BE2C (cell line): ENCODE measurements around the gene TMEM150C.

Source experiments
- DNase-seq: peaks from one replicate; pipeline ENCODE4 v3.0.0-alpha.2; 2020
- H3K27me3 ChIP-seq: fragments of 250-450 bp; sonication (Bioruptor Pico); 2 replicates; pipeline ENCODE4 v1.5.1; 2020; ENCODE audit warnings: mild to moderate bottlenecking
- H3K36me3 ChIP-seq: fragments of 250-450 bp; sonication (Bioruptor Pico); 2 replicates; pipeline ENCODE4 v1.5.1; 2020; ENCODE audit warnings: mild to moderate bottlenecking
- H3K4me1 ChIP-seq: fragments of 250-450 bp; sonication (Bioruptor Pico); 2 replicates; pipeline ENCODE4 v1.5.1; 2020
- H3K4me3 ChIP-seq: 2 replicates; pipeline ENCODE4 v1.5.1; 2011; ENCODE audit warnings: low read depth, low read length
- H3K9me3 ChIP-seq: fragments of 250-450 bp; sonication (Bioruptor Pico); 2 replicates; pipeline ENCODE4 v1.5.1; 2020
- TF ChIP-seq, protein P1 (sequence below): IDR thresholded peaks from 2 replicates; pipeline ENCODE4 v1.5.1; 2012; ENCODE audit warnings: mild to moderate bottlenecking, low read depth, low read length

TMEM150C gene

DNA sequence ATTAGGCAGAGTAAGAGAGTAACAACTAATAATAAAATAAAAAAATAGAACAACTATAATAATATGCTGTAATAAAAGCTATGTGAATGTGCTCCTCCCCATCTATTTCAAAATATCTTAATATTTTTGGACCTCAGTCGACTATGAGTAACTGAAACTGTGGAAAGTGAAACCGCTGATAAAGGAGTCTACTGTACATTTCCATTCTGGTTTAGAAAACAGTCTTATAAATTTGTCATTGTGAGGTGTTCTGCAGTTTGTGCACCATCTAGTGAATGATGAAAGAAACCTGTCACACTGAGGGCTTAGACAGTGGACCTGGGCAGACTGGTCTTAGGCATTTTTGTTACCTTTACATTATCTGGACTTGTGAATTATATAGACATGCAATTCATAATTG lies 42.0 kb downstream of the TMEM150C start:
- Histone ChIP-seq H3K4me3 (no peak overlapping the region), H3K4me1 (no peaks in the 10 kb centered on the region), H3K9me3 (no peaks in the 10 kb centered on the region), H3K27me3 (no peaks in the 10 kb centered on the region), H3K36me3 (no peaks in the 10 kb centered on the region)
- DNase-seq, result no peak
- TF ChIP-seq, protein P1, sequence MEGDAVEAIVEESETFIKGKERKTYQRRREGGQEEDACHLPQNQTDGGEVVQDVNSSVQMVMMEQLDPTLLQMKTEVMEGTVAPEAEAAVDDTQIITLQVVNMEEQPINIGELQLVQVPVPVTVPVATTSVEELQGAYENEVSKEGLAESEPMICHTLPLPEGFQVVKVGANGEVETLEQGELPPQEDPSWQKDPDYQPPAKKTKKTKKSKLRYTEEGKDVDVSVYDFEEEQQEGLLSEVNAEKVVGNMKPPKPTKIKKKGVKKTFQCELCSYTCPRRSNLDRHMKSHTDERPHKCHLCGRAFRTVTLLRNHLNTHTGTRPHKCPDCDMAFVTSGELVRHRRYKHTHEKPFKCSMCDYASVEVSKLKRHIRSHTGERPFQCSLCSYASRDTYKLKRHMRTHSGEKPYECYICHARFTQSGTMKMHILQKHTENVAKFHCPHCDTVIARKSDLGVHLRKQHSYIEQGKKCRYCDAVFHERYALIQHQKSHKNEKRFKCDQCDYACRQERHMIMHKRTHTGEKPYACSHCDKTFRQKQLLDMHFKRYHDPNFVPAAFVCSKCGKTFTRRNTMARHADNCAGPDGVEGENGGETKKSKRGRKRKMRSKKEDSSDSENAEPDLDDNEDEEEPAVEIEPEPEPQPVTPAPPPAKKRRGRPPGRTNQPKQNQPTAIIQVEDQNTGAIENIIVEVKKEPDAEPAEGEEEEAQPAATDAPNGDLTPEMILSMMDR, result no peak

- no peak for DNase-seq
- H3K36me3 ChIP-seq, result no peaks in the 10 kb centered on the region
- H3K4me1 ChIP-seq, result no peaks in the 10 kb centered on the region
- TF ChIP-seq, protein P1, result no peak
- no peaks in the 10 kb centered on the region for H3K27me3 ChIP-seq
- no peaks in the 10 kb centered on the region for H3K9me3 ChIP-seq
- no peak overlapping the region for H3K4me3 ChIP-seq
Observed at GRCh38 chr4:82519072-82519471, 42.7 kb downstream of the TMEM150C start.

- Histone ChIP-seq H3K4me3 (no peak overlapping the region), H3K4me1 (no peaks in the 10 kb centered on the region), H3K9me3 (no peaks in the 10 kb centered on the region), H3K36me3 (no peaks in the 10 kb centered on the region), H3K27me3 (no peaks in the 10 kb centered on the region)
- no peak for DNase-seq
- TF ChIP-seq, protein P1, result no peak
Observed at GRCh38 chr4:82517043-82517442, 44.7 kb downstream of the TMEM150C start.

- H3K4me1 ChIP-seq, result no peaks in the 10 kb centered on the region
- no peaks in the 10 kb centered on the region for H3K27me3 ChIP-seq
- no peak for DNase-seq
- no peak overlapping the region for H3K4me3 ChIP-seq
- TF ChIP-seq, protein P1, result no peak
- no peaks in the 10 kb centered on the region for H3K9me3 ChIP-seq
- H3K36me3 ChIP-seq, result no peaks in the 10 kb centered on the region
Observed at GRCh38 chr4:82515705-82516104, 46.1 kb downstream of the TMEM150C start.

GRCh38 chr4:82513382-82513781 lies 48.4 kb downstream of the TMEM150C start:
- no peaks in the 10 kb centered on the region for H3K9me3 ChIP-seq
- no peak for DNase-seq
- H3K4me1 ChIP-seq, result no peaks in the 10 kb centered on the region
- H3K27me3 ChIP-seq, result no peaks in the 10 kb centered on the region
- TF ChIP-seq, protein P1, result no peak
- H3K36me3 ChIP-seq, result no peaks in the 10 kb centered on the region
- H3K4me3 ChIP-seq, result no peak overlapping the region

GRCh38 chr4:82510216-82510615 lies 51.6 kb downstream of the TMEM150C start:
- Histone ChIP-seq H3K9me3 (no peaks in the 10 kb centered on the region), H3K4me1 (no peaks in the 10 kb centered on the region), H3K4me3 (no peak overlapping the region), H3K27me3 (no peaks in the 10 kb centered on the region), H3K36me3 (no peaks in the 10 kb centered on the region)
- no peak for DNase-seq
- TF ChIP-seq, protein P1, result no peak
